ENCODE measurements around the gene UTP14C. TPM values are rescaled to one million over a fixed set of nuclear protein-coding genes. Genes with fewer than 3 reads are reported as not detected.
A peak's percentile ranks its signal among the peaks of the same experiment; 100 is the strongest.

Gene UTP14C
- total RNA-seq, 1 experiment from 2014 or later: 19.8 TPM

DNA sequence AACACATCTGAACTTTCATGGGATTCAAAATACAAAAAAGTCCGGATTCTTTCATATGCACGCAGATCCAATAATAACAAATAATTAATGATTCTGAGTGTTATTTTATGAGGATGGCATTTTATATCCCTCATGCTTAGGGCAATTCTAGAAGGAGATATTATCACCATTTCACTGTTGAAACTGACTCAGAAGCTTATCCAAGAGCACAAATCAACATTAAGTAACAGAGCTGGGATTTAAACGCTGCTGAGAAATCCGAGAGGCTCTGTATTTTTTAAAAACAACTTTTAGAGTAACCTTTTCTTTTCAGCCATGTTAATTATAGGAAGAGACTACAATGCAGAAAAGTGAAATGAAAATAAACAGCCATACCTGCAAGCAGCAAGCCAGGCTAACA lies 43.6 kb upstream of the UTP14C start:
- no peaks in the 10 kb centered on the region for H4K20me1 ChIP-seq (ENCODE audit: control insufficient read depth, insufficient read depth, insufficient read length)
- no peaks in the 10 kb centered on the region for H3K23me2 ChIP-seq (ENCODE audit: insufficient read length, low read depth, low read length, poor library complexity, severe bottlenecking)
- H3K79me1 ChIP-seq (ENCODE audit: insufficient read depth, low read depth, low read length, poor library complexity, severe bottlenecking): no peaks in the 10 kb centered on the region
- H3K27me3 ChIP-seq (ENCODE audit: insufficient read depth, low read length): no peaks in the 10 kb centered on the region
- Mint-ChIP-seq H3K36me3 (ENCODE audit: insufficient read depth in 1 of 3, low read depth in 3 of 3) (no peaks in the 10 kb centered on the region), H3K9me3 (peaks cover 2 to 6% of the 10 kb centered on the region in 2 experiments; a peak in 2 of 5 replicates), H3K27ac (peak overlapping the region in 1 of 3 experiments; percentile 36; a peak in 1 of 7 replicates), H3K27me3 (ENCODE audit: low read depth) (no peaks in the 10 kb centered on the region), H3K4me1 (peaks cover 6 to 10% of the 10 kb centered on the region in 2 experiments), H3K4me3 (no peak overlapping the region)
- H3K4ac ChIP-seq (ENCODE audit: low read depth, low read length): no peak overlapping the region
- no peak overlapping the region for H3T11ph ChIP-seq (ENCODE audit: low read length)
- no peak overlapping the region for H2AFZ ChIP-seq (ENCODE audit: low read length)
- TF ChIP-seq, protein P1, sequence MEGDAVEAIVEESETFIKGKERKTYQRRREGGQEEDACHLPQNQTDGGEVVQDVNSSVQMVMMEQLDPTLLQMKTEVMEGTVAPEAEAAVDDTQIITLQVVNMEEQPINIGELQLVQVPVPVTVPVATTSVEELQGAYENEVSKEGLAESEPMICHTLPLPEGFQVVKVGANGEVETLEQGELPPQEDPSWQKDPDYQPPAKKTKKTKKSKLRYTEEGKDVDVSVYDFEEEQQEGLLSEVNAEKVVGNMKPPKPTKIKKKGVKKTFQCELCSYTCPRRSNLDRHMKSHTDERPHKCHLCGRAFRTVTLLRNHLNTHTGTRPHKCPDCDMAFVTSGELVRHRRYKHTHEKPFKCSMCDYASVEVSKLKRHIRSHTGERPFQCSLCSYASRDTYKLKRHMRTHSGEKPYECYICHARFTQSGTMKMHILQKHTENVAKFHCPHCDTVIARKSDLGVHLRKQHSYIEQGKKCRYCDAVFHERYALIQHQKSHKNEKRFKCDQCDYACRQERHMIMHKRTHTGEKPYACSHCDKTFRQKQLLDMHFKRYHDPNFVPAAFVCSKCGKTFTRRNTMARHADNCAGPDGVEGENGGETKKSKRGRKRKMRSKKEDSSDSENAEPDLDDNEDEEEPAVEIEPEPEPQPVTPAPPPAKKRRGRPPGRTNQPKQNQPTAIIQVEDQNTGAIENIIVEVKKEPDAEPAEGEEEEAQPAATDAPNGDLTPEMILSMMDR (conservative IDR thresholded peaks at IDR 0.05): no peak
- H3K79me2 ChIP-seq (ENCODE audit: insufficient read depth, low read length): no peaks in the 10 kb centered on the region
- H2AK5ac ChIP-seq (ENCODE audit: insufficient read length, low read length): no peak overlapping the region
- H4K5ac ChIP-seq (ENCODE audit: insufficient read length, low read depth, low read length): no peak overlapping the region
- H3K9me3 ChIP-seq (ENCODE audit: control insufficient read depth, low read depth, low read length): no peaks in the 10 kb centered on the region
- no peak overlapping the region for H2BK5ac ChIP-seq (ENCODE audit: insufficient read length, low read length)
- DNase-seq: no peak
- H4K91ac ChIP-seq (ENCODE audit: insufficient read length, low read depth, low read length): no peak overlapping the region
- H3K27ac ChIP-seq (ENCODE audit: insufficient read length, low read depth, low read length): no peak overlapping the region
- no peak overlapping the region for H3K18ac ChIP-seq (ENCODE audit: insufficient read length, low read depth, low read length)
- H2BK12ac ChIP-seq (ENCODE audit: insufficient read length, low read depth, low read length): no peak overlapping the region
- H3K56ac ChIP-seq (ENCODE audit: insufficient read length, low read depth, low read length): no peak overlapping the region
- H3K4me1 ChIP-seq (ENCODE audit: insufficient read depth, low read length): no peaks in the 10 kb centered on the region
- no peak overlapping the region for H2BK15ac ChIP-seq (ENCODE audit: low read depth, low read length)
- H4K8ac ChIP-seq (replicated peaks; ENCODE audit: insufficient read length, low read depth, low read length): no peak overlapping the region
- H2BK20ac ChIP-seq (ENCODE audit: low read depth, low read length, poor library complexity, severe bottlenecking): no peak overlapping the region
- no peak overlapping the region for H2BK120ac ChIP-seq (ENCODE audit: low read depth, low read length, poor library complexity, severe bottlenecking)
- no CpG with 5 or more reads among the region's 4 CpGs for WGBS (ENCODE audit: extremely low coverage, insufficient read length, low lambda C conversion rate)
- H3K14ac ChIP-seq (ENCODE audit: insufficient read depth, low read length): no peak overlapping the region
- no peak overlapping the region for H3K23ac ChIP-seq (ENCODE audit: insufficient read length, low read depth, low read length)
- no peak overlapping the region for H3K4me2 ChIP-seq (ENCODE audit: insufficient read depth, insufficient read length, low read length)
- H3K9ac ChIP-seq (ENCODE audit: extremely low read depth, insufficient read length, low read length): no peak overlapping the region
